Neural progenitor cell (in vitro differentiated cells): ENCODE measurements around the gene FTH1.

Source experiments
- CTCF ChIP-seq: fragments of 200-600 bp; sonication (generic); IDR thresholded peaks from 2 replicates; pipeline ENCODE4 v1.5.1; 2017; ENCODE audit warnings: antibody characterized with exemption, mild to moderate bottlenecking
- EZH2 ChIP-seq: fragments of 200-600 bp; sonication (generic); IDR thresholded peaks from 2 replicates; pipeline ENCODE4 v1.6.1; 2017; ENCODE audit warnings: antibody characterized with exemption, mild to moderate bottlenecking, moderate library complexity
- EZH2phosphoT487 ChIP-seq: fragments of 200-600 bp; sonication (generic); IDR thresholded peaks from 2 replicates; pipeline ENCODE4 v1.6.1; 2017; ENCODE audit warnings: antibody characterized with exemption

DNA sequence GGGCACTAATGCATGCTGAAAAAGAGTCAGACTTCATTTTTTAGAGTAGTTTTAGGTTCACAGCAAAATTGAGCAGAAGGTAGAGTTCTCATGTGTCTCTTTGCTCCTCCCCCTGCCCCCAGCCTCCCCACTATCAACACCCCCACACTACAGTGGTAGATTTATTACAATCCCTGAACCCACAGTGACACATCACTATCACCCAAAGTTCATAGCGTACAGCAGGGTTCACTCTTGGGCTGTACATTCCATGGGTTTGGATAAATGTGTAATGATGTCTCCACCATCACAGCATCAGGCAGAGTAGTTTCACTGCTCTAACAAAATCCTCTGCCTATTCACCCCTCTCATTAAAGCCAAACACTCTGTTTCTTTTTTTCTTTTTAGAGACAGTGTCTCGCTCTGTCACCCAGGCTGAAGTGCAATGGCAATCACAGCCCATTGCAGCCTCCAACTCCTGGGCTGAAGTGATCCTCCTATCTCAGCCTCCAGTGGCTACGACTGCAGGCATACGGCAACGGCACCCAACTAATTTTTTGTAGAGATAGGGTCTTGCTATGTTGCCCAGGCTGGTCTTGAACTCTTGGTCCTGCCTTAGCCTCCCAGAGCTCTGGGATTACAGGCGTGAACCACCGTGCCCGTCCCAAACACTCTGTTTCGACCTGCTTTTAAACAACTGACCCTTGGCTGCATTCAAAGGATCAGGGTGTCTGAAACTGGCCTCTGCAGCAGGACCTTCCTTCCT is 13.2 kb downstream of the FTH1 start:
- TF ChIP-seq CTCF (no peak), EZH2phosphoT487 (no peak), EZH2 (no peak)
